ENCODE measurements around the gene CSF3. TPM values are rescaled to one million over a fixed set of nuclear protein-coding genes. Genes with fewer than 3 reads are reported as not detected.

CSF3 gene
- total and polyA plus RNA-seq, 4 donors, result 0.59 TPM; not detected in 3

DNA sequence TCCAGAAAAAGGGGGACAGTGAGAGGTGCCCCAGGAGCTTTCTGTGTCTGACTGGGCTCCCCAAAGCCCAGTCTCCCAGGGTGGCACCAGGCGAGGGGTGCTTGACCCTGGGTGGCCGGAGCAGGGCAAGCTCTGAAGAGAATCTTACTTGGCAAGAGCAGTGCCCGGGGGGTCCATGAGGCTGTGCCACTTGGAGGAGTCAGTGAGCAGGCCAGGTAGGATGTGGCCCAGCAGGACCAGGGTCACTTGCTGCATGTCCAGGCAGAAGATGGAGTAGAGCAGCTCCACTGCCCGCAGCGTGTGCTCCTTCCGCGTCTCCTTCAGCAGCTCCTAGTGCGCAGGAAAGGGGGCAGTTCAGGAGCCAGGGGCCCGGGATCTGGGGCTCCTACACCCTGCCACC, 7.3 kb downstream of the CSF3 start:
- H3K36me3 ChIP-seq (ENCODE audit: control insufficient read depth, insufficient read depth, low read length), result peaks cover 99% of the 10 kb centered on the region
- H3K9me3 ChIP-seq (ENCODE audit: control insufficient read depth, insufficient read depth, low read length), result no peaks in the 10 kb centered on the region
- no peak for DNase-seq (ENCODE audit: low read depth in 4 of 6, low spot score in 6 of 6)
- peaks cover 58% of the 10 kb centered on the region for H3K4me1 ChIP-seq (ENCODE audit: control insufficient read depth, insufficient read depth, low read length)
- no peak overlapping the region for H3K4me3 ChIP-seq (ENCODE audit: low read depth, low read length)
- no peak overlapping the region for H3K27ac ChIP-seq (ENCODE audit: low read depth, low read length)
- 93% methylated on average over 9 of the region's 9 CpGs for whole genome bisulfite sequencing (ENCODE audit: insufficient coverage)
- H3K27me3 ChIP-seq (ENCODE audit: control insufficient read depth, insufficient read depth, low read length), result no peaks in the 10 kb centered on the region

DNA sequence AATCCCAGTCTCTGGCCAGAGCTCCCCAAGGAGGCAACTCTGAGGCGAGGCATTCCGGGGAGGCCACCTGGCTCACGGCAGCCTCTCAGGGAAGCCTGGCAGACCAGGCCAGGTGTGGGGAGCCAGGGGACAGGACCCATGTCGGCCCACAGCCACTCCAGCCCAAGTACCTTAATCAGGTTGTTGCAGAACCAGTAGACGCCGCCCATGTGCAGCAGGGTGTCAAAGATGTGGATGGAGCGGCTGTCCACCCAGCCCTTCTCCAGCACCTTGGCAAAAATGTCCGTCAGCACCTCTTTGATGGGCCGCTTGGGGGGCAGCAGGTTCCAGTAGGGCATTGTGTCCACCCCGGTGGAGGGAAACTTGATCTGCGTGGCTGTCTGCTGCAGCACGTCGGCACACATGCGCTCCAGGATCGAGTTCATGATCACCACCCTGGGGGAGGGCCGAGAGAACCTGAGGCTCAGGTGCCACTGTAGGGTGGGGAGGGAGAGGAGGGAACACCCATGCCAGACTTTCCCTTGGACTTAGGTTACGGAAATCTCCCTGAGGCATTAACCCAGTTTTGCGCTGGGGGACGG, 7.8 kb downstream of the CSF3 start:
- Histone ChIP-seq H3K27me3 (ENCODE audit: control insufficient read depth, insufficient read depth, low read length) (no peaks in the 10 kb centered on the region), H3K4me1 (ENCODE audit: control insufficient read depth, insufficient read depth, low read length) (peaks cover 52% of the 10 kb centered on the region), H3K4me3 (ENCODE audit: low read depth, low read length) (no peak overlapping the region), H3K9me3 (ENCODE audit: control insufficient read depth, insufficient read depth, low read length) (no peaks in the 10 kb centered on the region), H3K36me3 (ENCODE audit: control insufficient read depth, insufficient read depth, low read length) (peaks cover 100% of the 10 kb centered on the region), H3K27ac (ENCODE audit: low read depth, low read length) (no peak overlapping the region)
- WGBS (ENCODE audit: insufficient coverage), result 90% methylated on average over 19 of the region's 19 CpGs
- DNase-seq (ENCODE audit: low read depth in 4 of 6, low spot score in 6 of 6), result no peak

DNA sequence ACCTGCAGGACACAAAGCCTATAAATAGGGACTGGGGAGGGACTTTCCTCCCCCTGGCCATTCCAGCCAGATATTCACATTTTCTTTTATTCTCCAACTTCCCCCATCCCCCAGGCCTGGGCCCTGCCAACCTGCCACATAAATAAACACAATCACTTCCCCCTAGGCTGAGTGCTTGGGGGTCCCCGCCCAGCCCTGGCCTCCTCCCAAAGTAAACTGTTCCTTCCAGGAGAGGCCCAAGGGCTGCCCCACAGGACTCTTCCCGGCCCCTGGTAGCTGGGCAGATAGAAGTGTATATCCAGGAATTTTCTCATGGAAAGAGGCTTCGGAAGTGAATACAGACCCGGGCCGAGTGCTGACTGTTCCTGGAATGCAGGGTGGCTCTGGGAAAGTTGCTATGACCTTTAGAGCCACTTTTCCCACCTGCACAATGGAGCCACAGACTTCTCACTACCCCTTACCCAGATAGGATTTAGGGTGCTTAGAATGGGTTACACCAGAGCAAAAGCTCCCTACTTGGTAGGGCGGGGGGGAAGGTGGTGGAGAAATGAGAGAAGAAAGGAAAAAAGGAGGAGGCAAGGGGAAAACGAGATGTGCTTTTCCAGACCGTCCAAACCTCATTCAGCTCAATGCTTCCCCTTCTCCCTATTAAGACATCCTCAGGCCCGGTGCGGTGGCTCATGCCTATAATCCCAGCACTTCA, 8.5 kb downstream of the CSF3 start:
- Histone ChIP-seq H3K27ac (ENCODE audit: low read depth, low read length) (no peak overlapping the region), H3K4me3 (ENCODE audit: low read depth, low read length) (no peak overlapping the region), H3K36me3 (ENCODE audit: control insufficient read depth, insufficient read depth, low read length) (peaks cover 100% of the 10 kb centered on the region), H3K27me3 (ENCODE audit: control insufficient read depth, insufficient read depth, low read length) (no peaks in the 10 kb centered on the region), H3K9me3 (ENCODE audit: control insufficient read depth, insufficient read depth, low read length) (no peaks in the 10 kb centered on the region), H3K4me1 (ENCODE audit: control insufficient read depth, insufficient read depth, low read length) (peaks cover 45% of the 10 kb centered on the region)
- DNase-seq (ENCODE audit: low read depth in 4 of 6, low spot score in 6 of 6), result peak in 2 of 6 donors; percentile 31 to 59
- WGBS (ENCODE audit: insufficient coverage), result no CpG with 5 or more reads among the region's 10 CpGs

DNA sequence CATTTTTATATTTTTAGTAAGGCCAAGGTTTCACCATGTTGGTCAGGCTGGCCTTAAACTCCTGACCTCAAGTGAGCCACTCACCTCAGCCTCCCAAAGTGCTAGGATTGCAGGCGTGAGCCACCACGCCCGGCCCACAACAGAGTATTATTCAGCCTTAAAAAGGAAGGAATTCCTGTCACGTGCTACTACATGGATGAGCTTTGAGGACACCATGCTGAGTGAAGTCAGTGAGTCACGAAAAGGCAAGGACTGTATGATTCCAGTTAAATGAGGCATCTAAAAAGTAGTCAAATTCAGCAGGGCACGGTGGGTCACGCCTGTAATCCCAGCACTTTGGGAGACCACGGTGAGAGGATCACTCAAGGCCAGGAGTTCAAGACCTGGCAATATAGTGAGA, 9.7 kb downstream of the CSF3 start:
- WGBS (ENCODE audit: insufficient coverage), result 94% methylated on average over 8 of the region's 8 CpGs
- no peaks in the 10 kb centered on the region for H3K27me3 ChIP-seq (ENCODE audit: control insufficient read depth, insufficient read depth, low read length)
- no peak overlapping the region for H3K27ac ChIP-seq (ENCODE audit: low read depth, low read length)
- no peak overlapping the region for H3K4me3 ChIP-seq (ENCODE audit: low read depth, low read length)
- no peak for DNase-seq (ENCODE audit: low read depth in 4 of 6, low spot score in 6 of 6)
- peaks cover 100% of the 10 kb centered on the region for H3K36me3 ChIP-seq (ENCODE audit: control insufficient read depth, insufficient read depth, low read length)
- H3K4me1 ChIP-seq (ENCODE audit: control insufficient read depth, insufficient read depth, low read length), result peaks cover 34% of the 10 kb centered on the region
- H3K9me3 ChIP-seq (ENCODE audit: control insufficient read depth, insufficient read depth, low read length), result no peaks in the 10 kb centered on the region

DNA sequence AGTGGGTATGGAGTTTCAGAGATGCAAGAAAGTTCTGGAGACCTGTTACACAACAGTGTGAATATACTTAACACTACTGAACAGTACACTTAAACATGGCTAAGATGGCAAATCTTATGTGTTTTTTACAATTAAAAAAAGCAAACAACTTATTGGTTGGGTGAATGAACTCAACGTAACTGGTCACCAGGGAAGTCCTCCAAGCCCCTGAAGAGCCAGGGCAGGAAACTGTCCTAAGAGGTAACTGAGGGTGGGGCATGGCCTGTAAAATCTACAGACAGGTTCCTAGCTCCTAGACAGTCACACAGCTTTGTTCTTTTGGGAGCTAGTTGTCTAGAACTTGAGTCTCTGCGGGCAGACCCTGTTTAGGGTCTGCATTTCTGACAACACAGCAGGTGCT, 10.3 kb downstream of the CSF3 start:
- H3K27me3 ChIP-seq (ENCODE audit: control insufficient read depth, insufficient read depth, low read length), result no peaks in the 10 kb centered on the region
- peaks cover 34% of the 10 kb centered on the region for H3K4me1 ChIP-seq (ENCODE audit: control insufficient read depth, insufficient read depth, low read length)
- no peak for DNase-seq (ENCODE audit: low read depth in 4 of 6, low spot score in 6 of 6)
- no peak overlapping the region for H3K27ac ChIP-seq (ENCODE audit: low read depth, low read length)
- 92% methylated on average over 2 of the region's 2 CpGs for WGBS (ENCODE audit: insufficient coverage)
- no peak overlapping the region for H3K4me3 ChIP-seq (ENCODE audit: low read depth, low read length)
- H3K9me3 ChIP-seq (ENCODE audit: control insufficient read depth, insufficient read depth, low read length), result no peaks in the 10 kb centered on the region
- peaks cover 100% of the 10 kb centered on the region for H3K36me3 ChIP-seq (ENCODE audit: control insufficient read depth, insufficient read depth, low read length)

DNA sequence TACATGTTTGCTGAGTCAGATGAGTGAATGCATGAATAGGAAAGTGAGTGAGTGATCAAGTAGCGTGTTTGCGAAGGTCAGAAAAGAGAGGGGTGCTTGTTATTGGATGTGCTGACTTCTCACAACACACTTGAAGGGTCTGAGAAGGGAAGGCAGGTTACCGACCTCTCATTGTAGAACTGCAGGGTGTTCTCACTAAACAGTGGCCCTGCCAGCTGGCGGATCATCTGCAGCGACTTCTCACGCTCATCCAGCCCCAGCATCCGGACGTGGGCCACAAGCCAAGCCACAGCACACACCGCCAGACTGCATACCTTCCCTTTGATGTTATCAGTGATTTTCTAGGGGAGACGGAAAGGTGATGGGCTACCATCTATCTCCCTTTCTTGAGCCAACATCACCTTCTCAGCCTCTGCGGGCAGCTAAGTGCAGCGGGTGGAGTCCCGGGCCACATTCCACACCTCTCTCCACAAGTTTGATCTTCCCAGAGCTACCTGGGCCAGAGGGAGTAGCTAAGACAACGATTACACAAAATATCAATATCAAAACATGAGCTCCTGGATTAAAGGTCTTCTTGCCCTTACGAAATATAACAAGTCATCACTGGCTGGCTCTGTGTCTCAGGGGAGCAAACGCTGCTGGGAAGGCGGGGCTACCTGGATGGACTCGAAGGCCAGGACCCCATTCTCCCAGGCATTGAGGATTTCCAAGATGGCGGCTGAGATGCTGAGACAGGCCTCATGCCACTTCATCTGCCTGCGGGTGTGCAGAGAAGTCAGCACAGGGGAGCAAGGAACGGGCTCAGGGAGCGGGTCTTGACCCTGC, 11.0 kb downstream of the CSF3 start:
- Histone ChIP-seq H3K4me1 (ENCODE audit: control insufficient read depth, insufficient read depth, low read length) (peaks cover 30% of the 10 kb centered on the region), H3K27ac (ENCODE audit: low read depth, low read length) (no peak overlapping the region)
- WGBS (ENCODE audit: insufficient coverage), result 94% methylated on average over 19 of the region's 22 CpGs

DNA sequence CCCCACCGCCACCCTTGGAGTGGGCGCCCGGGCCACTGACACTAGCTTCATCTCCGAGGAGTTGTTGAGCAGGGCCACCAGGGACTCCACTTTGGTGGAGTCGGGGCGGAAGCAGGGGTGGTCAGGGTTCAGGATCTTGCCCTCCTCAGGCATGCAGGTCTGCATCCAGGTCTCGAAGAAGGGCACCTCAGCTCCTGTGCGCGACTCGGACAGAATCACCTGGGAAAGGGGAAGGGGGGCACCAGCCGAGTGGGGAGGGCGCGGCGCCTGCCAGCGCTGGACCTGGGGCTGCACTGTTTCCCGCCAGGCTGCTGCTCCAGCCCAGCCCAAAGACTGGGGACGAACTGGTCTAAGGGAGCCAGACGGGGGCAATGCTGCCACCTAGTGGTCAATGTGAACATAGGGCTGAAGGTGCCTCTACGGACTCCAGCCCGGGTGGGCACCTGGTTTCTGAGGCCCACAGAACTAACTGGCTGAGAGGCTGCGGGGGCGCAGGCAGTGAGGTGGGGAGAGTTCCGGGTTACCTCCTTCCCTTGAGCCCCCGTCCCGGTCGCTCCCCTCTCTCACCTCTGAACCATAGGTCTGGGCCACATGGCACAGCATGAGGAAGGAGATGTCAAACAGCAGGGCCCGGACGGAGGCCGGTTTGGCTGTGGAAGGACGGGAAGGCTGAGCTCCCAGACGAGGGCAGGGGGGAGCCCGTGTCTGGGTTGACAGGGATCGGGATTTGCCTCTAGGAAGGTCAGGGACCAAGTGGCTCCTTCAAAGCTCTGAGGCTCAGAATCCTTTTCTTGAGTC, 11.8 kb downstream of the CSF3 start:
- Histone ChIP-seq H3K27me3 (ENCODE audit: control insufficient read depth, insufficient read depth, low read length) (no peaks in the 10 kb centered on the region), H3K9me3 (ENCODE audit: control insufficient read depth, insufficient read depth, low read length) (no peaks in the 10 kb centered on the region), H3K36me3 (ENCODE audit: control insufficient read depth, insufficient read depth, low read length) (peaks cover 100% of the 10 kb centered on the region), H3K4me1 (ENCODE audit: control insufficient read depth, insufficient read depth, low read length) (peaks cover 22% of the 10 kb centered on the region), H3K27ac (ENCODE audit: low read depth, low read length) (no peak overlapping the region), H3K4me3 (ENCODE audit: low read depth, low read length) (no peak overlapping the region)
- 41% methylated on average over 28 of the region's 33 CpGs for WGBS (ENCODE audit: insufficient coverage)
- peak in 4 of 6 donors; percentile 55 to 89 (median 76) for DNase-seq (ENCODE audit: low read depth in 4 of 6, low spot score in 6 of 6)

More for the DNA sequence above, 11.0 kb downstream of the CSF3 start:
- DNase-seq (ENCODE audit: low read depth in 4 of 6, low spot score in 6 of 6), result no peak
- Histone ChIP-seq H3K4me3 (ENCODE audit: low read depth, low read length) (no peak overlapping the region), H3K9me3 (ENCODE audit: control insufficient read depth, insufficient read depth, low read length) (no peaks in the 10 kb centered on the region), H3K36me3 (ENCODE audit: control insufficient read depth, insufficient read depth, low read length) (peaks cover 100% of the 10 kb centered on the region), H3K27me3 (ENCODE audit: control insufficient read depth, insufficient read depth, low read length) (no peaks in the 10 kb centered on the region)

DNA sequence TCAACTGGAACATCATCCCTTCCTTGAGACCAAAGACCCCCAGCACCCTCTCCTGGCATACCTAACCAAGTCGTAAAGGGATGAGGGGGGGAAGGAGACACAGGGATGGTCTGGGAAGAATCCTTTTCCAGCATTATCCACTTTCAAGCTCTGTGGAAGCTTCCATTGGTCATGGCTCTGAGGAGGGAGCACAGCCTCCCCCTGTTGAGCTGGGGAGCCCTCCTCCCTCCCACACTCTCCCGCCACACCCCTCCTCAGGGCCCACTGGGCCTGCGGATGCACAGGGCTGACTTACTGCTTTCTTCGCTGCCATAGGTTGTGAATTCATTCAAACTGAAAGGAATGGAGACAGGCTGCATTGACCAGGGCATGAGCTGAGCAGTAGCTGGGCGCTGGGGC, 12.4 kb downstream of the CSF3 start:
- H3K27ac ChIP-seq (ENCODE audit: low read depth, low read length), result no peak overlapping the region

DNA sequence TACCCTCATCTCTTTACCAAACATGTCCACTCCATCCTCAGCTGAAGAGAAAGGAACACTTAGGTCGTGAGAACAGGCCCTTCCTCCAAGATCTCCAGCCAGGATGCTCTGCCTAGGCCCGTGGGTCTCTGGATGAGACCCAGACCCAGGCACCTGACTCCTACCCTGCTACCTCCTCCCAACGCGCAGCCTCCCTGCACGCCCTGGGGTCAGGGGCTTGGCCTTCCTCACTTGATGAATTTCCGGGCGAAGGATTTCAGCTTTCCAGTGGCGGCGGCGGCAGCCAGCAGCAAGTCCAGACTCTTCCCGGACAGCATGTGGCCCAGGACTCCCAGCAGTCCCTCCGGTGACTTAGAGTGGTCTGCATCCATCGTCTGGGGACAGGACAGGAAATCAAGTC, 13.4 kb downstream of the CSF3 start:
- H3K36me3 ChIP-seq (ENCODE audit: control insufficient read depth, insufficient read depth, low read length), result peaks cover 100% of the 10 kb centered on the region
- DNase-seq (ENCODE audit: low read depth in 4 of 6, low spot score in 6 of 6), result no peak
- H3K27me3 ChIP-seq (ENCODE audit: control insufficient read depth, insufficient read depth, low read length), result no peaks in the 10 kb centered on the region
- no peaks in the 10 kb centered on the region for H3K9me3 ChIP-seq (ENCODE audit: control insufficient read depth, insufficient read depth, low read length)
- WGBS (ENCODE audit: insufficient coverage), result 95% methylated on average over 13 of the region's 13 CpGs
- H3K27ac ChIP-seq (ENCODE audit: low read depth, low read length), result no peak overlapping the region
- peaks cover 12% of the 10 kb centered on the region for H3K4me1 ChIP-seq (ENCODE audit: control insufficient read depth, insufficient read depth, low read length)
- H3K4me3 ChIP-seq (ENCODE audit: low read depth, low read length), result no peak overlapping the region

More for the DNA sequence above, 12.4 kb downstream of the CSF3 start:
- no peak for DNase-seq (ENCODE audit: low read depth in 4 of 6, low spot score in 6 of 6)
- H3K4me3 ChIP-seq (ENCODE audit: low read depth, low read length), result no peak overlapping the region
- peaks cover 100% of the 10 kb centered on the region for H3K36me3 ChIP-seq (ENCODE audit: control insufficient read depth, insufficient read depth, low read length)
- no peaks in the 10 kb centered on the region for H3K27me3 ChIP-seq (ENCODE audit: control insufficient read depth, insufficient read depth, low read length)
- no peaks in the 10 kb centered on the region for H3K9me3 ChIP-seq (ENCODE audit: control insufficient read depth, insufficient read depth, low read length)
- peaks cover 19% of the 10 kb centered on the region for H3K4me1 ChIP-seq (ENCODE audit: control insufficient read depth, insufficient read depth, low read length)
- WGBS (ENCODE audit: insufficient coverage), result 64% methylated on average over 3 of the region's 5 CpGs

Data from spinal cord (tissue), 10 donors.